NB4 (cell line): ENCODE results near the gene PIR.

ENCODE experiments used
- DNase-seq: peaks from one replicate; pipeline ENCODE4 v3.0.0; 2010; ENCODE audit warnings: low read depth
- H3K4me3 ChIP-seq: one replicate; pipeline ENCODE4 v1.5.1; 2011; ENCODE audit warnings: mild to moderate bottlenecking, low read depth, low read length, moderate library complexity
- CTCF ChIP-seq: IDR thresholded peaks from one replicate; pipeline ENCODE4 v1.5.1; 2012; ENCODE audit warnings: low read depth, low read length
- MAX ChIP-seq: IDR thresholded peaks from 2 replicates; pipeline ENCODE4 v1.6.1; 2011; ENCODE audit warnings: low read depth, low read length
- MYC ChIP-seq: IDR thresholded peaks from 2 replicates; pipeline ENCODE4 v1.6.1; 2011; ENCODE audit warnings: low read depth, low read length
- POLR2A ChIP-seq: IDR thresholded peaks from 2 replicates; pipeline ENCODE4 v1.6.1; 2011; ENCODE audit warnings: mild to moderate bottlenecking; ENCODE audit not compliant: insufficient read length; ENCODE audit errors: extremely low read depth

PIR gene

GRCh38 chrX:15474028-15474427 is 19.1 kb downstream of the PIR start:
- no peak for TF ChIP-seq MAX
- no peak for TF ChIP-seq MYC
- TF ChIP-seq POLR2A, result no peak
- TF ChIP-seq CTCF, result no peak
- no peak for DNase-seq
- H3K4me3 ChIP-seq, result no peak overlapping the region

GRCh38 chrX:15472531-15472930 is 20.6 kb downstream of the PIR start:
- H3K4me3 ChIP-seq, result no peak overlapping the region
- no peak for DNase-seq
- TF ChIP-seq POLR2A (no peak), MYC (no peak), CTCF (no peak), MAX (no peak)

GRCh38 chrX:15471028-15471427 is 22.1 kb downstream of the PIR start:
- peak; percentile 65 for DNase-seq
- TF ChIP-seq POLR2A (no peak), CTCF (peak; percentile 51), MAX (no peak), MYC (no peak)
- H3K4me3 ChIP-seq, result no peak overlapping the region

GRCh38 chrX:15469613-15470012 is 23.5 kb downstream of the PIR start:
- TF ChIP-seq POLR2A (no peak), CTCF (no peak), MAX (no peak), MYC (no peak)
- H3K4me3 ChIP-seq, result no peak overlapping the region
- DNase-seq, result no peak

GRCh38 chrX:15468036-15468435 is 25.1 kb downstream of the PIR start:
- TF ChIP-seq MAX (no peak), CTCF (peak; percentile 22), POLR2A (no peak), MYC (no peak)
- DNase-seq, result peak; percentile 46
- no peak overlapping the region for H3K4me3 ChIP-seq
